Upper lobe of left lung (tissue), 4 donors: ENCODE results near the gene PTDSS2.

Experiments used
- CTCF ChIP-seq, 6 experiments: fragments of 450-650 bp in 4 of 6; fragments of 200-600 bp in 2 of 6; sonication (generic) in 2 of 6; IDR thresholded peaks; one replicate each; pipeline ENCODE4 v1.5.1; 2016 to 2019; ENCODE audit warnings: antibody characterized with exemption in 6 of 6
- EP300 ChIP-seq, 4 donors: sonication (generic); formaldehyde crosslinking; IDR thresholded peaks; one replicate each; pipeline ENCODE4 v1.5.1; 2017; ENCODE audit warnings: antibody characterized with exemption in 4 of 4, control low read depth in 2 of 4
- POLR2A ChIP-seq, 4 donors: fragments of 450-650 bp; IDR thresholded peaks; one replicate each; pipeline ENCODE4 v1.5.1; 2016 to 2017; ENCODE audit warnings: antibody characterized with exemption in 4 of 4, mild to moderate bottlenecking in 2 of 4
- POLR2AphosphoS5 ChIP-seq, 2 donors: sonication (generic); formaldehyde crosslinking; IDR thresholded peaks; one replicate each; pipeline ENCODE4 v1.5.1; 2017; ENCODE audit warnings: antibody characterized with exemption in 2 of 2

- TF ChIP-seq CTCF (IDR thresholded peaks at IDR 0.05) (no peak), POLR2A (IDR thresholded peaks at IDR 0.05) (no peak), POLR2AphosphoS5 (IDR thresholded peaks at IDR 0.05) (no peak), EP300 (IDR thresholded peaks at IDR 0.05) (no peak)
Observed at GRCh38 chr11:528815-529727, 79.0 kb downstream of the PTDSS2 start.
